ENCODE data around the gene CDKL5.

- TF ChIP-seq CTCF (IDR thresholded peaks at IDR 0.05; ENCODE audit: low read depth, low read length): no peak
- TF ChIP-seq EZH2phosphoT487 (IDR thresholded peaks at IDR 0.05; ENCODE audit: low read depth): no peak
Measured at GRCh38 chrX:18620349-18620748, 194.9 kb downstream of the CDKL5 start.

Measured in OCI-LY3 (cell line).